HEK293 (cell line): ENCODE measurements around the gene MARVELD1.

Source experiments
- CTCF ChIA-PET: fragments of 350-600 bp; formaldehyde crosslinking; extraction: SDS; loops from one replicate; lab custom pipeline; 2021; ENCODE audit warnings: antibody characterized with exemption; lab: Yijun Ruan, JAX
- POLR2A ChIA-PET: fragments of 300-600 bp; formaldehyde crosslinking; extraction: SDS; loops from one replicate; lab custom pipeline; 2020; ENCODE audit warnings: antibody characterized with exemption, inconsistent platforms; lab: Yijun Ruan, JAX
- H3K27ac ChIP-seq: fragments of 200-500 bp; sonication (Bioruptor generic); 2 replicates; pipeline ENCODE4 v1.5.1; 2014; ENCODE audit warnings: low read depth, low read length, control low read depth, inconsistent platforms; ENCODE audit errors: extremely low read depth
- H3K36me3 ChIP-seq, 2 experiments: fragments of 200-500 bp in 1 of 2; sonication (Bioruptor generic) in 1 of 2; 1 replicate in 1 of 2; 2 replicates in 1 of 2; pipeline ENCODE4 v1.5.1; 2014 to 2017; ENCODE audit warnings: inconsistent platforms in 2 of 2, low read length in 2 of 2; ENCODE audit not compliant: control insufficient read depth in 2 of 2, insufficient read depth in 1 of 2
- H3K4me1 ChIP-seq: fragments of 200-500 bp; sonication (Bioruptor generic); 2 replicates; pipeline ENCODE4 v1.5.1; 2014; ENCODE audit warnings: mild to moderate bottlenecking, low read length, inconsistent platforms; ENCODE audit not compliant: control insufficient read depth, insufficient read depth
- H3K4me3 ChIP-seq: 2 replicates; pipeline ENCODE4 v1.5.1; 2011; ENCODE audit warnings: low read depth, mild to moderate bottlenecking, control low read depth, low read length, moderate library complexity
- H3K9me3 ChIP-seq: fragments of 200-500 bp; sonication (Bioruptor generic); 2 replicates; pipeline ENCODE4 v1.5.1; 2014; ENCODE audit warnings: low read depth, low read length, inconsistent platforms; ENCODE audit not compliant: control insufficient read depth, insufficient read depth
- GLIS1 ChIP-seq: fragments of 450-650 bp; formaldehyde crosslinking; IDR thresholded peaks from 2 replicates; pipeline ENCODE4 v1.5.1; 2016; ENCODE audit warnings: missing biosample characterization, missing genetic modification characterization
- INSM2 ChIP-seq: fragments of 450-650 bp; formaldehyde crosslinking; IDR thresholded peaks from 2 replicates; pipeline ENCODE4 v1.5.1; 2016; ENCODE audit warnings: missing biosample characterization, missing genetic modification characterization
- KLF7 ChIP-seq: fragments of 450-650 bp; formaldehyde crosslinking; IDR thresholded peaks from 2 replicates; pipeline ENCODE4 v1.5.1; 2016; ENCODE audit warnings: missing biosample characterization, missing genetic modification characterization, borderline replicate concordance
- PRDM1 ChIP-seq: fragments of 450-650 bp; formaldehyde crosslinking; IDR thresholded peaks from 2 replicates; pipeline ENCODE4; 2016; ENCODE audit warnings: missing biosample characterization, missing genetic modification characterization
- SETDB1 ChIP-seq: IDR thresholded peaks from one replicate; pipeline ENCODE4 v1.6.1; 2017; ENCODE audit warnings: mild to moderate bottlenecking, low read length, moderate library complexity, mixed read lengths; ENCODE audit not compliant: insufficient read length
- TRIM28 ChIP-seq: IDR thresholded peaks from 2 replicates; pipeline ENCODE4 v1.6.1; 2011; ENCODE audit warnings: low read length, control low read depth, borderline replicate concordance
- ZFP69B ChIP-seq: fragments of 450-650 bp; formaldehyde crosslinking; IDR thresholded peaks from 2 replicates; pipeline ENCODE4 v1.5.1; 2016; ENCODE audit warnings: missing biosample characterization, missing genetic modification characterization
- ZNF121 ChIP-seq: fragments of 450-650 bp; formaldehyde crosslinking; IDR thresholded peaks from 2 replicates; pipeline ENCODE4 v1.5.1; 2016; ENCODE audit warnings: missing biosample characterization, missing genetic modification characterization
- ZNF133 ChIP-seq: fragments of 450-650 bp; formaldehyde crosslinking; IDR thresholded peaks from 2 replicates; pipeline ENCODE4 v1.5.1; 2016; ENCODE audit warnings: missing biosample characterization, missing genetic modification characterization
- ZNF157 ChIP-seq: fragments of 450-650 bp; formaldehyde crosslinking; IDR thresholded peaks from 2 replicates; pipeline ENCODE4 v1.5.1; 2016; ENCODE audit warnings: missing biosample characterization, missing genetic modification characterization
- ZNF2 ChIP-seq: fragments of 450-650 bp; formaldehyde crosslinking; IDR thresholded peaks from 2 replicates; pipeline ENCODE4 v1.5.1; 2016; ENCODE audit warnings: missing biosample characterization, missing genetic modification characterization
- ZNF311 ChIP-seq: fragments of 450-650 bp; formaldehyde crosslinking; IDR thresholded peaks from 2 replicates; pipeline ENCODE4 v1.5.1; 2017; ENCODE audit warnings: missing biosample characterization, missing genetic modification characterization, borderline replicate concordance
- ZNF335 ChIP-seq: fragments of 450-650 bp; formaldehyde crosslinking; conservative IDR thresholded peaks from 2 replicates; pipeline ENCODE4 v1.5.1; 2016; ENCODE audit warnings: missing biosample characterization, missing genetic modification characterization
- ZNF354C ChIP-seq: fragments of 450-650 bp; formaldehyde crosslinking; IDR thresholded peaks from 2 replicates; pipeline ENCODE4 v1.5.1; 2016; ENCODE audit warnings: missing biosample characterization, missing genetic modification characterization, low read depth, borderline replicate concordance
- ZNF366 ChIP-seq: fragments of 450-650 bp; formaldehyde crosslinking; conservative IDR thresholded peaks from 2 replicates; pipeline ENCODE4 v1.5.1; 2016; ENCODE audit warnings: missing biosample characterization, missing genetic modification characterization
- ZNF391 ChIP-seq: fragments of 450-650 bp; formaldehyde crosslinking; IDR thresholded peaks from 2 replicates; pipeline ENCODE4 v1.5.1; 2016; ENCODE audit warnings: low read depth, missing biosample characterization, missing genetic modification characterization, borderline replicate concordance
- ZNF449 ChIP-seq: fragments of 450-650 bp; formaldehyde crosslinking; IDR thresholded peaks from 2 replicates; pipeline ENCODE4 v1.5.1; 2017; ENCODE audit warnings: missing biosample characterization, mild to moderate bottlenecking, missing genetic modification characterization, moderate library complexity
- ZNF48 ChIP-seq: fragments of 450-650 bp; formaldehyde crosslinking; IDR thresholded peaks from 2 replicates; pipeline ENCODE4 v1.5.1; 2016; ENCODE audit warnings: missing biosample characterization, missing genetic modification characterization
- ZNF830 ChIP-seq: fragments of 450-650 bp; IDR thresholded peaks from 2 replicates; pipeline ENCODE4 v1.5.0; 2018; ENCODE audit warnings: missing biosample characterization, missing genetic modification characterization, low read depth, mild to moderate bottlenecking, moderate library complexity
- ZSCAN30 ChIP-seq: fragments of 450-650 bp; IDR thresholded peaks from 2 replicates; pipeline ENCODE4 v1.5.1; 2018; ENCODE audit warnings: missing biosample characterization, mild to moderate bottlenecking, missing genetic modification characterization, moderate library complexity
- TF ChIP-seq, protein P1 (sequence below): fragments of 450-650 bp; formaldehyde crosslinking; IDR thresholded peaks from 2 replicates; pipeline ENCODE4 v1.5.1; 2016; ENCODE audit warnings: missing biosample characterization, missing genetic modification characterization

The MARVELD1 gene

GRCh38 chr10:97679594-97679993 is 33.9 kb upstream of the MARVELD1 start:
- peaks cover 0 to 48% of the 10 kb centered on the region in 2 experiments; a peak in 2 of 3 replicates for H3K36me3 ChIP-seq
- TF ChIP-seq ZFP69B (tag by site-specific recombination), result no peak
- no peak for TF ChIP-seq GLIS1
- TF ChIP-seq ZNF48 (tag by site-specific recombination), result no peak
- TF ChIP-seq KLF7 (tag by site-specific recombination), result no peak
- TF ChIP-seq ZNF311 (tag by site-specific recombination), result no peak
- no peak for TF ChIP-seq ZSCAN30 (tag by site-specific recombination)
- no peak for TF ChIP-seq PRDM1
- TF ChIP-seq, protein P1, sequence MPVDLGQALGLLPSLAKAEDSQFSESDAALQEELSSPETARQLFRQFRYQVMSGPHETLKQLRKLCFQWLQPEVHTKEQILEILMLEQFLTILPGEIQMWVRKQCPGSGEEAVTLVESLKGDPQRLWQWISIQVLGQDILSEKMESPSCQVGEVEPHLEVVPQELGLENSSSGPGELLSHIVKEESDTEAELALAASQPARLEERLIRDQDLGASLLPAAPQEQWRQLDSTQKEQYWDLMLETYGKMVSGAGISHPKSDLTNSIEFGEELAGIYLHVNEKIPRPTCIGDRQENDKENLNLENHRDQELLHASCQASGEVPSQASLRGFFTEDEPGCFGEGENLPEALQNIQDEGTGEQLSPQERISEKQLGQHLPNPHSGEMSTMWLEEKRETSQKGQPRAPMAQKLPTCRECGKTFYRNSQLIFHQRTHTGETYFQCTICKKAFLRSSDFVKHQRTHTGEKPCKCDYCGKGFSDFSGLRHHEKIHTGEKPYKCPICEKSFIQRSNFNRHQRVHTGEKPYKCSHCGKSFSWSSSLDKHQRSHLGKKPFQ (tag by site-specific recombination), result no peak
- TF ChIP-seq ZNF830 (tag by site-specific recombination), result no peak
- no peak for TF ChIP-seq ZNF335 (tag by site-specific recombination)
- no peak for TF ChIP-seq ZNF121 (tag by site-specific recombination)
- no peak for TF ChIP-seq ZNF449
- no peak for TF ChIP-seq ZNF2 (tag by site-specific recombination)
- ChIA-PET POLR2A (interaction anchor here (0.6 kb wide), 1 partner anchor 16 kb away, joined by 7 read pairs; no protein-coding TSS in a partner anchor), CTCF (interaction anchor here (0.9 to 7.4 kb wide), 3 partner anchors 24 to 54 kb away, joined by 3 to 119 read pairs (median 67); partner anchors contain the start of gene ZFYVE27)
- no peaks in the 10 kb centered on the region for H3K9me3 ChIP-seq
- no peak overlapping the region for H3K27ac ChIP-seq
- no peak overlapping the region for H3K4me3 ChIP-seq
- H3K4me1 ChIP-seq, result peaks cover 3% of the 10 kb centered on the region; the same call in 1 of the 2 replicates

GRCh38 chr10:97682042-97682441 is 31.5 kb upstream of the MARVELD1 start:
- CTCF ChIA-PET, result interaction anchor here (0.6 to 3.1 kb wide), 6 partner anchors 12 to 403 kb away, joined by 3 to 36 read pairs (median 4); no protein-coding TSS in a partner anchor
- H3K36me3 ChIP-seq, result peaks cover 0 to 26% of the 10 kb centered on the region in 2 experiments; a peak in 1 of 3 replicates
- no peak for TF ChIP-seq ZNF133
- no peak for TF ChIP-seq ZNF366 (tag by site-specific recombination)
- no peak for TF ChIP-seq ZNF354C (tag by site-specific recombination)
- TF ChIP-seq ZNF157 (tag by site-specific recombination), result no peak
- no peak for TF ChIP-seq TRIM28
- no peak for TF ChIP-seq INSM2 (tag by site-specific recombination)
- TF ChIP-seq, protein P1 (tag by site-specific recombination), result no peak
- TF ChIP-seq ZNF391, result no peak
- TF ChIP-seq SETDB1, result no peak
- TF ChIP-seq, all 188 proteins: peak for 0
- Histone ChIP-seq H3K9me3 (no peaks in the 10 kb centered on the region), H3K4me3 (no peak overlapping the region), H3K27ac (no peak overlapping the region), H3K4me1 (peaks cover 10% of the 10 kb centered on the region; the same call in 1 of the 2 replicates)
- POLR2A ChIA-PET, result no interaction called here
